Parathyroid adenoma (tissue), 2 donors: ENCODE results near the gene MED28.
"Not testable (repeated sequence)": the region's sequence is repeated elsewhere in the genome, so short reads cannot be mapped to it uniquely, and the experiment has no call there.

Experiments
- H2AFZ ChIP-seq: fragments of 300-600 bp; sonication (generic); one replicate; pipeline ENCODE4 v1.7.0; 2017; ENCODE audit warnings: antibody characterized with exemption, mild to moderate bottlenecking
- H3K27ac ChIP-seq: fragments of 300-600 bp; sonication (generic); one replicate; pipeline ENCODE4 v1.7.0; 2017
- H3K27me3 ChIP-seq: fragments of 300-600 bp; sonication (generic); one replicate; pipeline ENCODE4 v1.7.0; 2017; ENCODE audit warnings: low read length; ENCODE audit not compliant: control insufficient read depth, insufficient read depth
- H3K36me3 ChIP-seq: fragments of 300-600 bp; sonication (generic); one replicate; pipeline ENCODE4 v1.7.0; 2017; ENCODE audit warnings: low read length; ENCODE audit not compliant: control insufficient read depth, insufficient read depth
- H3K4me1 ChIP-seq: fragments of 300-600 bp; sonication (generic); one replicate; pipeline ENCODE4 v1.7.0; 2017; ENCODE audit warnings: control low read depth
- H3K4me2 ChIP-seq: fragments of 300-600 bp; sonication (generic); one replicate; pipeline ENCODE4 v1.7.0; 2017; ENCODE audit warnings: low read length
- H3K4me3 ChIP-seq: fragments of 300-600 bp; sonication (generic); one replicate; pipeline ENCODE4 v1.7.0; 2017; ENCODE audit warnings: low read depth, low read length
- H3K79me2 ChIP-seq: fragments of 300-600 bp; sonication (generic); one replicate; pipeline ENCODE4 v1.7.0; 2017; ENCODE audit warnings: control low read depth
- H3K9ac ChIP-seq: fragments of 300-600 bp; sonication (generic); one replicate; pipeline ENCODE4 v1.7.0; 2017; ENCODE audit warnings: mild to moderate bottlenecking
- H3K9me3 ChIP-seq: fragments of 300-600 bp; sonication (generic); one replicate; pipeline ENCODE4 v1.7.0; 2017; ENCODE audit warnings: low read length; ENCODE audit not compliant: control insufficient read depth
- TF ChIP-seq, protein P1 (sequence below): fragments of 300-600 bp; sonication (generic); IDR thresholded peaks from one replicate; pipeline ENCODE4 v1.7.0; 2017; ENCODE audit warnings: antibody characterized with exemption, mild to moderate bottlenecking
- donor health status: primary hyperparathyroidism.

MED28 gene, protein sequence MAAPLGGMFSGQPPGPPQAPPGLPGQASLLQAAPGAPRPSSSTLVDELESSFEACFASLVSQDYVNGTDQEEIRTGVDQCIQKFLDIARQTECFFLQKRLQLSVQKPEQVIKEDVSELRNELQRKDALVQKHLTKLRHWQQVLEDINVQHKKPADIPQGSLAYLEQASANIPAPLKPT

DNA sequence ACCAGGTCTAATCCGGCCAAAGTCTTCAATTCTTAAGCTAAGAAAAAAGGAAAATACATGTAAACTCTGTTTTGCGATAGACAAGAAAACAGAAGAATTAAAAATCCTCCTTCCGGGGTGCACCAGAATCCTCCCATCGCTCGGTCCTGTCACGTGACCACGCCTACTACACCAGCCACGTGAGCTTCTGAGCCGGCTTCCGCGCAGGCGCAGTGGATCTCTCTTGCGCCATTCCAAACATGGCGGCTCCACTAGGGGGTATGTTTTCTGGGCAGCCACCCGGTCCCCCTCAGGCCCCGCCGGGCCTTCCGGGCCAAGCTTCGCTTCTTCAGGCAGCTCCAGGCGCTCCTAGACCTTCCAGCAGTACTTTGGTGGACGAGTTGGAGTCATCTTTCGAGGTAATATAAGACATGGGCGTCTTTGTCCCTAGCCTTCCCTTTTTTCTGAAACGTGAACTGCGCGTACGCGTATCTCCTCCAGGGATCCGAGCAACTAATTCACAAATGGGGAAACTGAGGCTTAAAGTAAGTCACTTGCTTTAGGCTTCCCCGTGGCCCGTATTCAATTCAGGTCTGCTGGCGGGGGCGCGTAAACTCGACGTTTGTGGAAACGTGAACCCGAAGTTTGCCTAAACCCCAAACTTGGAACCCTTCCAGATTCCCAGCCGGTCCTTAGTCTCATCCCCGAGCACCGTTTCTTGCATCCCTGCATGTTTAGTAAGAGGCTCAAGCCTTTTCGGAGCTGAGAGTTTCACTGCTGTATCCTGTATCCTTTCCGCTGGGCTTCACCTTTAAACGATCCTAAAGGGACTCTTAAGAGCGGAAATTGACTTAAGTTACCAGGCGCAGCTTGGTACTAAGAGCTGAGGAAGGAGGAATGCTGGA, at the start of gene MED28:
Gene MED28, plus strand, starts transcription at position 226 of the 884 bp plus-strand sequence. Its CDS starts 14 bp downstream, at position 240.
- Histone ChIP-seq H3K4me3 (peak within 1 kb of the TSS; percentile 96), H3K9me3 (no peaks in the 10 kb centered on the region), H3K79me2 (peaks cover 24% of the 10 kb centered on the region), H3K4me2 (peak within 1 kb of the TSS; percentile 84), H3K27ac (peak within 1 kb of the TSS; percentile 75), H3K27me3 (no peaks in the 10 kb centered on the region), H3K9ac (no peak within 1 kb of the TSS), H3K36me3 (no peaks in the 10 kb centered on the region), H2AFZ (peak within 1 kb of the TSS; percentile 98), H3K4me1 (peaks cover 4% of the 10 kb centered on the region)
- TF ChIP-seq, protein P1, sequence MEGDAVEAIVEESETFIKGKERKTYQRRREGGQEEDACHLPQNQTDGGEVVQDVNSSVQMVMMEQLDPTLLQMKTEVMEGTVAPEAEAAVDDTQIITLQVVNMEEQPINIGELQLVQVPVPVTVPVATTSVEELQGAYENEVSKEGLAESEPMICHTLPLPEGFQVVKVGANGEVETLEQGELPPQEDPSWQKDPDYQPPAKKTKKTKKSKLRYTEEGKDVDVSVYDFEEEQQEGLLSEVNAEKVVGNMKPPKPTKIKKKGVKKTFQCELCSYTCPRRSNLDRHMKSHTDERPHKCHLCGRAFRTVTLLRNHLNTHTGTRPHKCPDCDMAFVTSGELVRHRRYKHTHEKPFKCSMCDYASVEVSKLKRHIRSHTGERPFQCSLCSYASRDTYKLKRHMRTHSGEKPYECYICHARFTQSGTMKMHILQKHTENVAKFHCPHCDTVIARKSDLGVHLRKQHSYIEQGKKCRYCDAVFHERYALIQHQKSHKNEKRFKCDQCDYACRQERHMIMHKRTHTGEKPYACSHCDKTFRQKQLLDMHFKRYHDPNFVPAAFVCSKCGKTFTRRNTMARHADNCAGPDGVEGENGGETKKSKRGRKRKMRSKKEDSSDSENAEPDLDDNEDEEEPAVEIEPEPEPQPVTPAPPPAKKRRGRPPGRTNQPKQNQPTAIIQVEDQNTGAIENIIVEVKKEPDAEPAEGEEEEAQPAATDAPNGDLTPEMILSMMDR: no peak

DNA sequence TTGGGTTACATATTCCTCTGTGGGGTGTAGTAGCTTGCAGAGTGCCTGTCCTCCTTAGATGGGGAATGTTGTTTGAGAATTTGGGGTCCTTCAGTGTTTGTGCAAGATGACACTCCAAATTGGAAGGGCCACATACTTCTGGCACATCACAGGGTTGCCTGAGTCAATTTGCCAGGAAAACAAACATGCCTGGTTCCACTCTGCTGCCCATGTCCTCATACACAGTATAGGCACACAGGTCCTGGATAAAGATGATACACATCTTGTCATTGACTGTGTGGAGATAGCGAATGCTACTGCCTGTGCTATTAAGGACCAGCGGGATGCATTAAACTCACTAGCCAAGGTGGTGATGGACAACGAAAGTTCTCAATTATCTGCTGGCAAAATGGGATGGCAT, 48.6 kb upstream of the MED28 start:
- Histone ChIP-seq H3K4me3 (no peak overlapping the region), H3K9ac (no peak overlapping the region), H3K9me3 (no peaks in the 10 kb centered on the region), H2AFZ (no peak overlapping the region), H3K4me2 (no peak overlapping the region), H3K36me3 (no peaks in the 10 kb centered on the region), H3K27me3 (no peaks in the 10 kb centered on the region), H3K4me1 (no peaks in the 10 kb centered on the region), H3K79me2 (no peaks in the 10 kb centered on the region), H3K27ac (no peak overlapping the region)
- TF ChIP-seq, protein P1: no peak

DNA sequence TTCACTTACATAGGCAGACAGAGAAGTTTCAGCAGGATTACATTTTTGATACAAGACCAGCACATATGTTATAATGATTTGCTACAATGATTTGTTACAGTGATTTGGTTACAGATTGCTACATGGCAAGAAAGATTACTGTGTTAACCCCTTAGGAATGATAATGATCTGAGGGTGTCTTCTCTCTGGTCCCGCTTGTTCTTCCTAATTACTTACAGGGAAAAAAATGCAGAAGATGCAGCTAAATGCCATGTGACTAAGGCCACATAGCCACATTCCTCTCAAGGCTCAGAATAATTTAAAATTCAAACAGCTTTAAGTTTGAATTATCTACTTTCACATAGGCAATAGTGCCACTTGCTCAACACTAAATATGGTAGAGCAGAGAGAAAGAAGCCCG, 47.2 kb upstream of the MED28 start:
- H3K36me3 ChIP-seq: no peaks in the 10 kb centered on the region
- no peaks in the 10 kb centered on the region for H3K9me3 ChIP-seq

DNA sequence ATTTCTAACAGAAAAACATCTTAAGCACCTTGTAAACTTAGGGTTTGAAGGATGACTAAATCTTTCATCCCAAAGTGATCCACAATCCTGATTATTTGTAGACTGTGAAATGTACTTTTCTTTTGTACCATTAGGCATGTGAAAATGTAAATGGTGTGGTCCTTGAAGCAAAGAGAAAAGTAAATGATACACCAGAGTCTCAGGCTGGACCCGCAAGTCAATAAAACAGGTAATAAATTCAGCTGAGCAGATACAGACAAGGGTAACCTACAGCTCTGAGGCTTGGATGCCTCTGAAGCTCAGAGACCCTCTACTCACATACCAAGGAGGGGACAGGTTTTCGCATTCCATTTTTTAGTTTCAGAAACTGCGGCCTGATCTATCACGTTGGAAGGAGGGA, 40.2 kb upstream of the MED28 start:
- Histone ChIP-seq H3K4me2 (no peak overlapping the region), H3K36me3 (no peaks in the 10 kb centered on the region), H3K4me1 (peaks cover 3% of the 10 kb centered on the region), H3K9ac (no peak overlapping the region), H2AFZ (no peak overlapping the region), H3K9me3 (no peaks in the 10 kb centered on the region), H3K27me3 (no peaks in the 10 kb centered on the region), H3K79me2 (no peaks in the 10 kb centered on the region), H3K27ac (no peak overlapping the region), H3K4me3 (no peak overlapping the region)
- TF ChIP-seq, protein P1: no peak

More for the DNA sequence above, 47.2 kb upstream of the MED28 start:
- Histone ChIP-seq H2AFZ (no peak overlapping the region), H3K4me3 (no peak overlapping the region), H3K79me2 (no peaks in the 10 kb centered on the region), H3K9ac (no peak overlapping the region), H3K27ac (no peak overlapping the region), H3K4me1 (no peaks in the 10 kb centered on the region), H3K27me3 (no peaks in the 10 kb centered on the region), H3K4me2 (no peak overlapping the region)
- TF ChIP-seq, protein P1: no peak

DNA sequence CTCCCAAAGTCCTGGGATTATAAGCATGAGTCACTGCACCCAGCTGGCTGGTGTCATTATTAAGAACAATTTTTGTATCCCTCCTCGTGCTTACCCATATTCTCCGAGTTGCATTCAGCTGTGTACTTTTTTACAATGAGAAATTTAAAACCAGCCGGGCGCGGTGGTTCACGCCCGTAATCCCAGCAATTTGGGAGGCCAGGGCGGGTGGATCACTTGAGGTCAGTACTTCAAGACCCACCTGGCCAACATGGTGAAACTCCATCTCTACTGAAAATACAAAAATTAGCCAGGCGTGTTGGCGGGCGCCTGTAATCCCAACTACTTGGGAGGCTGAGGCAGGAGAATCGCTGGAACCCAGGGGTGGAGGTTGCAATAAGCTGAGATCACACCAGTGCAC, 39.3 kb upstream of the MED28 start:
- H3K4me2 ChIP-seq, H3K4me3 ChIP-seq, H3K27me3 ChIP-seq, H3K9ac ChIP-seq, H3K9me3 ChIP-seq, H2AFZ ChIP-seq, H3K79me2 ChIP-seq, H3K36me3 ChIP-seq, H3K4me1 ChIP-seq, H3K27ac ChIP-seq: not testable (repeated sequence)
